Cardiac fibroblast (primary cell): ENCODE data around the gene LIPC.
A peak's percentile ranks its signal among the peaks of the same experiment; 100 is the strongest.
"Not testable (repeated sequence)": the region's sequence is repeated elsewhere in the genome, so short reads cannot be mapped to it uniquely, and the experiment has no call there.

Source experiments
- DNase-seq, 2 donors: peaks; one replicate each; pipeline versions ENCODE4 v3.0.0 to v3.0.0-alpha.2; 2010; ENCODE audit warnings: low read depth in 2 of 2
- H3K4me3 ChIP-seq, 2 donors: replicated peaks in 1 of 2; 1 replicate in 1 of 2; 2 replicates in 1 of 2; pipeline ENCODE4 v1.5.1; 2011; ENCODE audit warnings: low read depth in 2 of 2, low read length in 2 of 2, mild to moderate bottlenecking in 2 of 2, moderate library complexity in 1 of 2
- TF ChIP-seq, protein P1 (sequence below): IDR thresholded peaks from one replicate; pipeline ENCODE4 v1.5.1; 2011; ENCODE audit warnings: low read depth, mild to moderate bottlenecking, low read length, inconsistent platforms

LIPC gene

DNA sequence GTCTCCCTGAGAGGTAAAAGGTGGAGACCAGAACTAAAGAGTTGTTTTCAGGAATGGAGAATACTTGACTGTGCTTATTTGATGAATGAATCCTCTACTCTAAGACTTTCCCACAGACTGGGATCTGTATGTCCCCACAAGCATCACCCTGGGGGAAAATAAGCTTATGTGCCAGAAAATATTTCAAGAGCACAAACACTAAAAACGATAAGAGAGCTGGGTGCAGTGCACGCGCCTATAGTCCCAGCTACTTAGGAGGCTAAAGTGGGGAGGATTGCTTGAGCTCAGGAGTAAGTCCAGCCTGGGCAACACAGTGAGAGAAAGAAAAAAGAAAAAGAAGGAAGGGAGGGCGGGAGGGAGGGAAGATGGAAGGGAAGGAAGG lies 167.0 kb downstream of the LIPC start:
- TF ChIP-seq, protein P1, sequence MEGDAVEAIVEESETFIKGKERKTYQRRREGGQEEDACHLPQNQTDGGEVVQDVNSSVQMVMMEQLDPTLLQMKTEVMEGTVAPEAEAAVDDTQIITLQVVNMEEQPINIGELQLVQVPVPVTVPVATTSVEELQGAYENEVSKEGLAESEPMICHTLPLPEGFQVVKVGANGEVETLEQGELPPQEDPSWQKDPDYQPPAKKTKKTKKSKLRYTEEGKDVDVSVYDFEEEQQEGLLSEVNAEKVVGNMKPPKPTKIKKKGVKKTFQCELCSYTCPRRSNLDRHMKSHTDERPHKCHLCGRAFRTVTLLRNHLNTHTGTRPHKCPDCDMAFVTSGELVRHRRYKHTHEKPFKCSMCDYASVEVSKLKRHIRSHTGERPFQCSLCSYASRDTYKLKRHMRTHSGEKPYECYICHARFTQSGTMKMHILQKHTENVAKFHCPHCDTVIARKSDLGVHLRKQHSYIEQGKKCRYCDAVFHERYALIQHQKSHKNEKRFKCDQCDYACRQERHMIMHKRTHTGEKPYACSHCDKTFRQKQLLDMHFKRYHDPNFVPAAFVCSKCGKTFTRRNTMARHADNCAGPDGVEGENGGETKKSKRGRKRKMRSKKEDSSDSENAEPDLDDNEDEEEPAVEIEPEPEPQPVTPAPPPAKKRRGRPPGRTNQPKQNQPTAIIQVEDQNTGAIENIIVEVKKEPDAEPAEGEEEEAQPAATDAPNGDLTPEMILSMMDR = no peak

DNA sequence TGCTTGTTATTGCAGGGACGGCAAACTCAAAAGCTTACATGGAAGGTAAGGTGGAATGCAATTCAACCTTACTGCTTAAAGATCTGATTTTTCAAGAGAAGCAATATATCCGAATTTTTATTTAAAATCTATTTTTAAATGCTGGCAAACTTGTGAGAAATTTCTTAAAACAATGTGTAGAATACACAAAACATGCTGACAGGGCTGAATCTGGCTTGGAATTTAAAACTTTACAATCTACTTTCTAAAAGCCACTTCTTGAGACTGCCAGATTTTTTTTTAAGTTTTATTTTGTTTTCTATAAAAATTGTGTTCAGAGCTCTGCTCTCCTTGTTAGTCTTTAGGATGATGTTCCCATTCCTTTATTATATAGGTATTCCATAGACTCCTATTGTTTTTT lies 171.0 kb downstream of the LIPC start:
- no peak overlapping the region for H3K4me3 ChIP-seq
- no peak for DNase-seq
- TF ChIP-seq, protein P1 = no peak

More for the DNA sequence above, 167.0 kb downstream of the LIPC start:
- DNase-seq = no peak
- no peak overlapping the region for H3K4me3 ChIP-seq

DNA sequence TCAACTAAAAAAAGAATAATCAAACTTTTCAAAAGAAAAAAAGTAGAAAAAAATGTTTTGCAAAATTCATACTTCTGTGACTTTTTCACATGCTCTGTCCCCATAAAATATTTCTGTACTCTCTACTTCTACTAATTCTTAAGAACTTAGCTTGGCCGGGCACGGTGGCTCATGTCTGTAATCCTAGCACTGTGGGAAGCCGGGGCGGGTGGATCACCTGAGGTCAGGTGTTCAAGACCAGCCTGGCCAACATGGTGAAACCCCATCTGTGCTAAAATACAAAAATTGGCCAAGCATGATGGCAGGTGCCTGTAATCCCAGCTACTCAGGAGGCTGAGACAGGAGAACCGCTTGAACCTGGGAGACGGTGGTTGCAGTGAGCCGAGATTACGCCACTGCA lies 172.1 kb downstream of the LIPC start:
- H3K4me3 ChIP-seq, DNase-seq: not testable (repeated sequence)

DNA sequence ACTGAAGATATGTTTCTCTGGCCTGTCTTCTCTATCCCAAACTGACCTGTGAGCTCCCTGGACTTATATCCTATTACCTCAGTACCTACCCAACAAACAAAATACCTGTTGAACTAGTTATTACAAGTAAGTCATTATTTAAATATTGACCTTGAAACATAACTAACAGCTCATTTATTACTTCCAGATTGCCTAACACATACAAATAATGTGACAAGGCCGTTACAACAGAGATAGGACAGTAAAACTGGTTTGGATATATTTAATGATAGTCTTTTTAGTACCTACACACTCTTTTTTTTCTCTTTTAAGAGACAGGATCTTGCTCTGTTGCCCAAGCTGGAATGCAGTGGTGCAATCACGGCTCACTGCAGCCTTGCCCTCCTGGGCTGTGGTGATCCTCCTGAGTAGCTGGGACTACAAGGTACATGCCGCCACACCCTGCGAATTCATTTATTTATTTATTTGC lies 172.7 kb downstream of the LIPC start:
- TF ChIP-seq, protein P1 = no peak
- H3K4me3 ChIP-seq = no peak overlapping the region
- DNase-seq = no peak

DNA sequence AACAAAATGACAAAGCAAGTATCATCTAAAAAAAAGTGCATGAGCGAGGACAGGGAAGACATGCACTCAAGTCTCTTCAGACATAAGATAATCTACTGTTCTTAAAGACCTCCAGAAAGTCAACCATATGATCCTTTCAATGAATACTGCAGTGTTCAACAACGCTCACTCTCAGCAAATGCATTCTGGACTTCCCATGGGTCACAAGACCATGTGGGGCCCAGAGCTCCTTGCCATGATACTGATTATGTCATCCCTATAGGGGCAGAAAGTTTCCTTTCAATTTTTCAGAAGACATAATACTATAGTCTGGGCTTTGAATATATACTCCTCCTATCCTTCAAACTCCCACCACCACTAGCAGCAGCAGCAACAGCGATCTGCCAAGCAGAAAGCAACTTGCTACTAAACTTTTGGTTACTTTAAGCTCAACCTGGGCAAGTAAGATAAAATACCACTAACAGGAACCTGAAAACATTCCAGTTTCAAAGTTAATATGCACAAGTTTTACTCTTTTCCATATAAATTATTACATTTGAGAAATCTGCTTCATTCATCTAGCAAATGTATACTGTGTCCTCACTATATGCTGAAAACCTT lies 174.2 kb downstream of the LIPC start:
- DNase-seq = no peak
- no peak overlapping the region for H3K4me3 ChIP-seq
- TF ChIP-seq, protein P1 = no peak

DNA sequence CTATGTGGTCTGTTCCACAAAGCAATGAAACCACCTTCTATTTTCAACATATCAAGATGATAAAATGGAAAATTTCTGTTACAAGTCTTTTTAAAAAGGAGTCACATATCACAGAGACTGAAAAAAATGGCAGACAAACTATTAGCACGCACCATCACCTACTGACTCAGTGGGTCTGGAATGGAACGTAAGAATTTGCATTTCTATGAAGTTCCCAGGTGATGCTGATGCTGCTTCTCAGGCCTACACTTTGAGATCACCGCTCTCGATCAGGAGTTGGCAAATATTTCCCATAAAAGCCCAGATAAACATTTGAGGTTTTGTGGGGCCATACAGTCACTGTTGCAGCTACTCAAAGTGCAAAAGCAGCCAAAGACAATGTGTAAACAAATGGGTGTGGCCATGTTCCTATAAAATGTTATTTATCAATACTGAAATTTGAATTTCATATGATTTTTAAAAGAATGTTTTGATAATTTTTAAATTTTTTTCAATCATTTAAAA lies 174.8 kb downstream of the LIPC start:
- no peak for DNase-seq
- no peak overlapping the region for H3K4me3 ChIP-seq
- TF ChIP-seq, protein P1 = no peak

DNA sequence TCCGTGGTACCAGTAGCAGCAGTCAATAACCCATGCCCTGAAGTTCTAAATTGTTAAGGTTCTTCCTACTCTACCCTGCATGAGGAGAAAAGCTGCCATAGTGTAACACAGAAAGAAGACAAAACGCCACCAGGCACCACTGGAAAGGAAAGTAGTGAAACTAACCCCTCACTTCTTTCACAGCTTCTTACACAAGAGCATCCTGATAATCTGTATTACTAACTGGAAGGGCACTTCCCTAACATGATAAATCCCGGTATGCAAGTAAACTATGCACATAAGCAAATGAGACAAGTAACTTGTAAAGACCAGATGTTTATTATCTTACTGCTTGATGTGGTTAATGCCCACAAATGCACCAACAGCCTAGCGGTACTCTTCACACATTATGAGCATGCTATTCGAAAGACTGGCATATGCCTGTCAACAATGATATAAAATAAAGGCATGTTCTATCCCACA lies 176.4 kb downstream of the LIPC start:
- peak; percentile 68 to 83 for DNase-seq
- TF ChIP-seq, protein P1 = no peak
- H3K4me3 ChIP-seq = no peak overlapping the region
